ENCODE results near the gene SST.

Gene SST

DNA sequence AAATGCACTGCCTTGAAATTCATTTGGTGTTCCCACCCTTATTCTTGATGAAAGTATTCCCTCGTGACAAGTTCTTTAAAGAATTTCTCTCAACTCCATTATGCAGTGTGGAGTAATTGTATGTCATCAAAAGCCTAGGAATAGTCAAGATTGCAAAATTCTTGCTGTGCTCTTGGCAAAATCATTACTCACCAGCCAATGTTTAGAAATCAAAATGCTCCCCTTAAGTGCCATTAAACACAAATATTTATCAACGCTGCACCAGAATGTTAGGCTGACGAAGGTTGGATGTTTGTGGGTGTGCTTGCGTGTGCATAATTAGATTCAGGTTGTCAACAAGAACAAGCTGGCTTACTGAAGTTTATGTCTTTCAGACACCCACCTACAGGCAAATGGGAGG, 40.5 kb downstream of the SST start:
- Histone ChIP-seq H3K27ac (ENCODE audit: low read length) (no peak overlapping the region), H3K4me3 (ENCODE audit: low read length) (no peak overlapping the region), H3K9ac (ENCODE audit: low read length) (no peak overlapping the region), H3K27me3 (replicated peaks; ENCODE audit: insufficient read depth, low read length) (no peaks in the 10 kb centered on the region), H3K9me3 (replicated peaks; ENCODE audit: insufficient read depth, low read length) (no peaks in the 10 kb centered on the region), H3K79me2 (ENCODE audit: low read length) (no peaks in the 10 kb centered on the region), H3F3A (ENCODE audit: insufficient read depth, low read length) (no peaks in the 10 kb centered on the region), H4K20me1 (ENCODE audit: insufficient read depth, low read length) (no peaks in the 10 kb centered on the region), H3K4me1 (ENCODE audit: low read length) (no peaks in the 10 kb centered on the region), H3K9me2 (replicated peaks; ENCODE audit: insufficient read depth, low read length) (no peaks in the 10 kb centered on the region), H3K36me3 (replicated peaks; ENCODE audit: insufficient read depth, low read length) (no peaks in the 10 kb centered on the region), H2AFZ (ENCODE audit: low read length) (no peak overlapping the region), H3K4me2 (ENCODE audit: low read depth, low read length) (no peak overlapping the region)
- TF ChIP-seq EZH2phosphoT487 (IDR thresholded peaks at IDR 0.05; ENCODE audit: low read length) (no peak), EZH2 (optimal IDR thresholded peaks at IDR 0.05; ENCODE audit: low read depth, low read length) (no peak)
- TF ChIP-seq, protein P1, sequence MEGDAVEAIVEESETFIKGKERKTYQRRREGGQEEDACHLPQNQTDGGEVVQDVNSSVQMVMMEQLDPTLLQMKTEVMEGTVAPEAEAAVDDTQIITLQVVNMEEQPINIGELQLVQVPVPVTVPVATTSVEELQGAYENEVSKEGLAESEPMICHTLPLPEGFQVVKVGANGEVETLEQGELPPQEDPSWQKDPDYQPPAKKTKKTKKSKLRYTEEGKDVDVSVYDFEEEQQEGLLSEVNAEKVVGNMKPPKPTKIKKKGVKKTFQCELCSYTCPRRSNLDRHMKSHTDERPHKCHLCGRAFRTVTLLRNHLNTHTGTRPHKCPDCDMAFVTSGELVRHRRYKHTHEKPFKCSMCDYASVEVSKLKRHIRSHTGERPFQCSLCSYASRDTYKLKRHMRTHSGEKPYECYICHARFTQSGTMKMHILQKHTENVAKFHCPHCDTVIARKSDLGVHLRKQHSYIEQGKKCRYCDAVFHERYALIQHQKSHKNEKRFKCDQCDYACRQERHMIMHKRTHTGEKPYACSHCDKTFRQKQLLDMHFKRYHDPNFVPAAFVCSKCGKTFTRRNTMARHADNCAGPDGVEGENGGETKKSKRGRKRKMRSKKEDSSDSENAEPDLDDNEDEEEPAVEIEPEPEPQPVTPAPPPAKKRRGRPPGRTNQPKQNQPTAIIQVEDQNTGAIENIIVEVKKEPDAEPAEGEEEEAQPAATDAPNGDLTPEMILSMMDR (IDR thresholded peaks at IDR 0.05; ENCODE audit: low read length), result no peak
- no peak for DNase-seq

DNA sequence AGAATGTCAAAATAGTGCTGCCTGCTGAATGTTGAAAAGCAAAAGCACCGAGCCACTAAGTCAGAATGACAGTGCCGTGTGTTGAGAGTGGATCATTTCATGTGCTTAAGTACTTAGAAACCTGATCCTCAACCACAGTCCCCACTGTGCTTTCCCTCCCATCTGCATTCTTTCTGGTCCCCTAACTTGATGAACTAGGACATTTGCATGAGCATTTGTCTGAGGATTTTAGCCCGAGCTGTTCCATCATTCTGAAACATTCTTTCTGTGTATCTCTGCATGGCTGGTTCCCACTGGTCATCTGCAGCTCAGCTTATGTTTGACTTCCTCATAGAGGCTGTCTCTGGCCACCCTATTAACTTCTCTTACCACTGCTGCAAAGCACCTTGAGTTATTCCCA, 42.0 kb downstream of the SST start:
- no peak overlapping the region for H2AFZ ChIP-seq (ENCODE audit: low read length)
- TF ChIP-seq, protein P1 (IDR thresholded peaks at IDR 0.05; ENCODE audit: low read length), result no peak
- TF ChIP-seq EZH2 (optimal IDR thresholded peaks at IDR 0.05; ENCODE audit: low read depth, low read length), result no peak
- TF ChIP-seq EZH2phosphoT487 (IDR thresholded peaks at IDR 0.05; ENCODE audit: low read length), result no peak
- H3K4me2 ChIP-seq (ENCODE audit: low read depth, low read length), result no peak overlapping the region
- H3K9me3 ChIP-seq (replicated peaks; ENCODE audit: insufficient read depth, low read length), result no peaks in the 10 kb centered on the region
- DNase-seq, result no peak
- no peaks in the 10 kb centered on the region for H3K36me3 ChIP-seq (replicated peaks; ENCODE audit: insufficient read depth, low read length)
- H3F3A ChIP-seq (ENCODE audit: insufficient read depth, low read length), result no peaks in the 10 kb centered on the region
- no peaks in the 10 kb centered on the region for H3K27me3 ChIP-seq (replicated peaks; ENCODE audit: insufficient read depth, low read length)
- H3K4me3 ChIP-seq (ENCODE audit: low read length), result no peak overlapping the region
- H3K27ac ChIP-seq (ENCODE audit: low read length), result no peak overlapping the region
- H3K9me2 ChIP-seq (replicated peaks; ENCODE audit: insufficient read depth, low read length), result no peaks in the 10 kb centered on the region
- H3K79me2 ChIP-seq (ENCODE audit: low read length), result no peaks in the 10 kb centered on the region
- H3K9ac ChIP-seq (ENCODE audit: low read length), result no peak overlapping the region
- no peaks in the 10 kb centered on the region for H3K4me1 ChIP-seq (ENCODE audit: low read length)
- H4K20me1 ChIP-seq (ENCODE audit: insufficient read depth, low read length), result no peaks in the 10 kb centered on the region

DNA sequence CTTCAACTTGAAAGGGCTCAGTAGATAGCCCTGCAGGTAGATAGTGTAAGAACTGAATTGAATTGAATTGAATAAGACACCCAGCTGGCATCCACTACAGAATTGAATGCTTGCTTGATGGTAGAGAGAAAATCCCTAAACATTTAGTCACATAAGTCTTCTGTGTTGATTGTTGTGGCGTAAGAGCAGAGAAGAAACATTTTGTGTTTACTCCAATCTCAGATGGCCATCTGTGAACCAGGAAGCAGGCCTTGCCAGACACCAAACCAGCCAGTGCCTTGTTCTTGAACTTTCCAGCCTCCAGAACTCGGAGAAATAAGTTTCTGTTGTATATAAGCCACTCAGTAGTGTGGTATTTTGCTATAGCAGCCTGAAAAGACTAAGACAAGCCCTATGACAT, 43.6 kb downstream of the SST start:
- H3K9me2 ChIP-seq (replicated peaks; ENCODE audit: insufficient read depth, low read length), result no peaks in the 10 kb centered on the region
- no peaks in the 10 kb centered on the region for H3K36me3 ChIP-seq (replicated peaks; ENCODE audit: insufficient read depth, low read length)
- no peak for DNase-seq
- H3K4me2 ChIP-seq (ENCODE audit: low read depth, low read length), result no peak overlapping the region
- no peak overlapping the region for H3K9ac ChIP-seq (ENCODE audit: low read length)
- no peaks in the 10 kb centered on the region for H3F3A ChIP-seq (ENCODE audit: insufficient read depth, low read length)
- H2AFZ ChIP-seq (ENCODE audit: low read length), result no peak overlapping the region
- no peak overlapping the region for H3K27ac ChIP-seq (ENCODE audit: low read length)
- no peaks in the 10 kb centered on the region for H3K9me3 ChIP-seq (replicated peaks; ENCODE audit: insufficient read depth, low read length)
- no peaks in the 10 kb centered on the region for H4K20me1 ChIP-seq (ENCODE audit: insufficient read depth, low read length)
- no peaks in the 10 kb centered on the region for H3K79me2 ChIP-seq (ENCODE audit: low read length)
- no peaks in the 10 kb centered on the region for H3K27me3 ChIP-seq (replicated peaks; ENCODE audit: insufficient read depth, low read length)
- no peak for TF ChIP-seq EZH2phosphoT487 (IDR thresholded peaks at IDR 0.05; ENCODE audit: low read length)
- TF ChIP-seq, protein P1 (IDR thresholded peaks at IDR 0.05; ENCODE audit: low read length), result no peak
- H3K4me1 ChIP-seq (ENCODE audit: low read length), result no peaks in the 10 kb centered on the region
- no peak overlapping the region for H3K4me3 ChIP-seq (ENCODE audit: low read length)
